SW 1271 (cell line): ENCODE results near the gene KCNMA1.
A peak's percentile ranks its signal among the peaks of the same experiment; 100 is the strongest.

ENCODE experiments used
- DNase-seq, 2 experiments: peaks; one replicate each; lab custom pipeline; 2025; lab: John Stamatoyannopoulos, UW

Gene KCNMA1

DNA sequence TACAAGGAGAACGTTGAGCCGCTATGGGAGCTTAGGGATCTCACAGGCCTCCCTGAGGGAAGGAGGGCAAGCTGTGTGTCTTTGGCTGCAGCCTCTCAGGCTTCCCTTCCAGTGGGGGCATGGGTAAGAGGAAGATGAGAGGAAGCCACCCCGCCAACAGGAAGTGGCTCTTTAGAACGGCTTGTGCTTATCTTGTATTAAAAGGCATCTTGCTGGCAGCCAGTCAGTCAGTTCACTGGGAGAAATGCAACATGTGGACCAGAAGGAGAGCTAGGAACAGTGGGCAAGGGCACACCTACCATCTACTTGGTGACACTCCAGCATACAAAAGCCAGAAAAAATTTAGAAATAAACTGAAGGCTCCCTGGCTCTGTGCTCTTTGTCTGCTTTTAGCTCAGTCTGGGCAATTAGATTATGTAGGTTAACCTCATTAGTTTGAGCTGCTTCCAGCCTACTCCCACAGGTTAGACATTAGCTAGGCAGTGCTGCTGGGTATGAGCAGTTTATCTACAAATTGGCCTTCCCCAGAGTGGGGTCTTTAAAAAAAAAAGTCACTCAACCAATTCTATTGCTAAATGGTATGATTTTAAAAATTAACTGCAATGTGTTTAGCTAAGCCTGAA, 595.9 kb downstream of the KCNMA1 start:
- DNase-seq, result no peak

- DNase-seq, result no peak
Measured at GRCh38 chr10:77038407-77038806, 599.2 kb downstream of the KCNMA1 start.

DNA sequence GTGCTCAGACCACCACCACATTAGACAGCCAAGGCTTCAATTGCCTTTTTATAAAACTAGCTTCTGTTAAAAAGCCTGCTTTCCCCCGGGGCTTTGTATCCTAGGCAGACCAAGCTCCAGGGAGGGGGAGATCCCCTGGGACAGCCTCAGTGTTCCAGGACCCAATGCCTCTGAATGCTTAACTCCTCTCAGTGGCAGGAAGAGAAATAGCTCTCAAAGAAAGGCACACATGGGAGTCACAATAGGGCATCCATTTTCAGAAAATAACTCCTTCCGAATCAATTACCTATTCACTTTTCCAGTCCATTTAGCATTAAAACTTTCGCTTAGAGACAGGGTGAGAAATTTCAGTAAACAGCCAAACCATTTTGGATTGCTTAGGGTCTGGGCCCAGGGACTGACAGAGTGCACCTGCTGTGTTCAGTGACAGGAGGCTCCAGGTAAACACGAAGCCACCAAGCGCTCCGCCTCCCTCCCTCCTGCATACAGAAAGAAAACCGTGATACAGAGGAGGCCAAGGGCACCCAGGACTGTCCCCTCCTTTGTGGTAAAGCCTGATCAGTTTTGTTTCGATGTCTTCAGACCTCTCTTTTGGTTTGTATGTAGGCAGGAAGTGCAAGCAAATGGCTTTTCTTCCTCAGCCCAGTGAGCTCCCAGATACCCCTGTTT, 599.7 kb downstream of the KCNMA1 start:
- no peak for DNase-seq

DNA sequence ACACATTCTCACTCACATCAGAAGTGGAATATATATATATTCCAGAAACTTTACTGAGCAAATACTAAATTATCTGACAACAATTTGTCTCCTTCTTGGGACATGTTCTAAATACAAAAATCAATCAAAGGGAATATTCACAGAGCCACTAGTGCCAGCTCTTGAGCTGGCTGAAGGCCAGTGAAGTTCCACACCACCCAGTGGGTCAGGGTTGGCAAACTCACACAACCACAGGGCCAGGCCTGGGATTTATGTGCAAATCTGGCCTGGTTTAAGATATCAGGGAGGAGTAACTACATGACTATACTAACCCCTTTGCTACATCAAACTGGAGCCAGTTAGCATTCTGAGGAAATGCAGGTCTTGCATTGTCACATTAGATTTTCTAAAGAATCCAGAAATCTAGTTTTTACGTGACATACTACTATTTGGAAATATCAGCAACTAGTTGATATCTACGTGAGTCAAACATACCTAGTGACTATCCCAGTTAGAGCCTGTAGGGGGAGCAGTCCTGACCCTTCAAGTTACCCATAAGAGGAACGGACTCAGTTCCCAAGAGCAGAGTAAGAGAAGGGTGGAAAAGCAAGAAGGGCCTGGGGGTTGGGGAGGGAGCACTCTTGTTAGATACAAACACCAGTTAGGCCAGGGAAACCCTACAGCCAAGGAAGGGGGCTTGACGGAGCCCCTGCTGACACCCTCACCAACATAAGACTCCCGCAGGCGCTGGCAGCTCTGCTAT, 600.4 kb downstream of the KCNMA1 start:
- DNase-seq, result peak in 1 of 2 experiments; percentile 42

GRCh38 chr10:77036276-77036675, 601.3 kb downstream of the KCNMA1 start:
- DNase-seq, result no peak

- DNase-seq, result no peak
Measured at GRCh38 chr10:77034795-77035194, 602.8 kb downstream of the KCNMA1 start.

DNA sequence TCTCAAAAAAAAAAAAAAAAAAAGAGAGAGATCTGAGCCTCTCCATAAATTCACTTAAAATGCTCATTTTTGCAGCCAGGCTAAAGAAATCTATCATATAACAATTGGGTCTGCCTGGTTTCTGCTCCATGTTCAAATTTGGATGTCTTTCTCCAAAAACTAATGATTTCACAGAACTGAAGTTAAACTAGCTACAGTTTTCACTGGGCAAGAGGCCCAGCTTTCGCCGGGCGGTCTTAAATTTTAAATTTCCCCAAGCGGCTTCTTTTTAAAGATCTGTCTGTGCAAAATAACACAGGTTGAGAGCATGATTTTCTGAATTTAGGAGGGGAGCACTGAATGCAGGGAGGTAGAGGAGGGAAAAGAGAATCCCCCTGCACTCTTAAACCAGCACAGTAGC, 603.4 kb downstream of the KCNMA1 start:
- DNase-seq, result no peak

DNA sequence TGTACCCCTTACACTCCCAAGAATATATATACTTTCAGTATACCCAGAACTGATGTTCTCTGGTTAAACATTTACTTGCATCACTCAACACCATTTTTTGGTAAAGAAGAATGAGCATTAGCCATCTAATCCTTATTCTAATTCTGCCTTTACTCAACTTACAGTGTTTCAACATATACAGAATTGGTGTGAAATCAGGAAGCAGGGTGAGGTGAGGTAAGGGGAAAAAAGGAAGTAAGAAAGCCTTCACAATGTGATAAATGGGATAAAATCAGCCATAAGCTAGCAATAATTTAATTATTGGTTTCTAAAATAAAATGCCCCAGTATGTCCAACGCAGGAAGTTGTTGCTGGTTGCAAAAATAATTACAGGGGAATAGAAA, 605.4 kb downstream of the KCNMA1 start:
- DNase-seq, result no peak

GRCh38 chr10:77031531-77032187, 605.9 kb downstream of the KCNMA1 start:
- no peak for DNase-seq

- no peak for DNase-seq
Measured at GRCh38 chr10:77030974-77031373, 606.6 kb downstream of the KCNMA1 start.

DNA sequence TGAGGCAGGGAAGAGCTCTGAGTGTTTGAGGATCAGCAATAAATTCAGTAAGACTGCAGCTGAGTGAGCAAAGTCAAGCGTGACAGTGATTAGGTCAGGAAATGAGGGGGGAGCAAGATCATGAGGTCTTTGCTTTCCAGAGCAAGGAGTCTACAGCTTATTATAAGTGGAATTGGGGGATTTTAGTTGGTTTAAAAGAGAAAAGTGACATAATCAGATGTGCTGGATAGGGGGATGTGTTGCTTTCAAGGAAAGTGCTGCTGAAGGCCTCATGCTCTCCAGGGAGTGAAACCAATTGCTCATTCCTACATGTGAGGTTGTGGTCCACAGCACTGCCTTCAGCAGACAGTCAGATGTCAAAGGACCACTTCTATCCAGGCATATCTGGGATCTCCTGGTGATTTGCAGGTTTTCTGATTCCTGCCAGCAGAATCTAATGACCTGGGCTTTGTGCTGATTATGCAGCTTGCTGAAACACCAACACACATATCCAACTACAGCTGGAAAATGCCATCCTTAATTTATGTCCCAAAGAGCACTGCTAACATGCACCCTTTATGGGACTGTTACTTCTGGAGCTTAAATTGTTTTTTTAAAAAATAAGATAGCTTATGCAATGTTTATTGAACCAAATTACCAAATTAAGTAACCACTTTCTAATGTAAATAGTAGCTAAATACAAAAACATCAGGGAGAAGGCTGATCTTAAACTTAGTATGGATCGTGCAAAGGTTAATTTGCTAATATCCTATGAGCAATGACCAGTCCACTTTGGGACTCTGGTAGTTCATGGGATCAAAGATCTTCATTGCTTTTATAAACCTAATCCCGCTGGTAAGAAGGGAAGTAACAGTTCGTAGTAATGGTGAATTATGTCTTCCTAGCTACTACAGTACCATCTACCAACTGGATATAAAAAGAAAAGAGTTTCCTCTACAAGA, 607.6 kb downstream of the KCNMA1 start:
- no peak for DNase-seq

DNA sequence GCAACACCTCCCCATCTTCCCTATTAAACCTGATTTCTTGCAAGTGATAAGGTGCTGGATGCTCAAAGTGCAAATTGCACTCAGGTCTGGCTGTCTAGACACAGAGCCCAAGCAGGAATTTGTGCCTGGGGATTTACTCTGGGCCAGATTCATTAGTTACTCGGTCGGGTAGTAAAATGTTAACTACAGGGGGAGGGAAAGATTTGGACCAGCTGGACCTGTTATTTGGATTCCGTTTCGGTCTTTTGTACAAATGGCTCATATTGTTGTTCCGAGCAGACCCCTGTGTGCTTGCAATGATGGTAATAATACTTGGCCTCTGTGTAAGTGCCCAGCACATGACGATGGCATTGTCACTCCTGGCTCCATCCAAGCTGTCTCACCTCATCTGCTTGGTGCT, 609.6 kb downstream of the KCNMA1 start:
- DNase-seq, result no peak

- no peak for DNase-seq
Measured at GRCh38 chr10:77027576-77027975, 610.0 kb downstream of the KCNMA1 start.

- DNase-seq, result no peak
Measured at GRCh38 chr10:77027141-77027540, 610.5 kb downstream of the KCNMA1 start.

GRCh38 chr10:77026148-77026547, 611.5 kb downstream of the KCNMA1 start:
- DNase-seq, result no peak

- no peak for DNase-seq
Measured at GRCh38 chr10:77024461-77024860, 613.1 kb downstream of the KCNMA1 start.

DNA sequence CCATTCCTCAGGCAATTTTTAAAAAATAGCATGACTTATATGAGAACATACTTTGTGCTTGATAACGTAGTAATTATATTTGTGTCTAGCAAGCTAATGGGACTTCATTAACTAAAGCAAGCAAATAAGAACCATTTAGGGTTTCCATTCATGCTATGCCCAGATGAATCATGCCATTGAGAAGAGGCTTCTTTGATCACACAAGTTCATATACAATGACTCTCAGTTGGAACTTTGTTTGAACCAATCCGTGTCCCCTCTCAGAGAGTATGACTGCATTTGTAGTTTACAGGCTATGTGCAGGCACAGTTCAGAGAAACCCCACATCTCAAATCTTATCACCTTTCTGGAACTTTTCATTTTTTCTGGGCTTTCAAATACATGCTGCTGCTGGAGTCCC, 614.2 kb downstream of the KCNMA1 start:
- DNase-seq, result no peak

DNA sequence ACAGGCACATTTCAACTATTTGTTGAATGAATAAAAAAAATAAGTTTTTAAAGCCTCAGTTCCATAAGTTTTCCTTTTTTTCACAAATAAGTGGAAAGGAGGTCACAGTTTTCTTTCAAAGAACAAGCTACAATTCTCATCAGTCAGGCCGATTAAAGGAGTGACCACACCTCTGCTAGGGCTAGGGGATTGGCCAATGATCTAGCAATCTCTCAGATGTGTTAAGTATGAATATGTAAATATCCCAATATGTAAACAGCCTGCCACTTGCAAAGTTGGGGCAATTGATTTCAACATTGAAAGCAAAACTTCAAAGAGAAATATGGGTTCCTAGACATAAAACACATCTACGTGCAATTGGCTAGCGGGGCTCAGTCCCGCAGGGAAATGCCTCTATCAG, 614.9 kb downstream of the KCNMA1 start:
- DNase-seq, result no peak

GRCh38 chr10:77021966-77022490, 615.6 kb downstream of the KCNMA1 start:
- no peak for DNase-seq

DNA sequence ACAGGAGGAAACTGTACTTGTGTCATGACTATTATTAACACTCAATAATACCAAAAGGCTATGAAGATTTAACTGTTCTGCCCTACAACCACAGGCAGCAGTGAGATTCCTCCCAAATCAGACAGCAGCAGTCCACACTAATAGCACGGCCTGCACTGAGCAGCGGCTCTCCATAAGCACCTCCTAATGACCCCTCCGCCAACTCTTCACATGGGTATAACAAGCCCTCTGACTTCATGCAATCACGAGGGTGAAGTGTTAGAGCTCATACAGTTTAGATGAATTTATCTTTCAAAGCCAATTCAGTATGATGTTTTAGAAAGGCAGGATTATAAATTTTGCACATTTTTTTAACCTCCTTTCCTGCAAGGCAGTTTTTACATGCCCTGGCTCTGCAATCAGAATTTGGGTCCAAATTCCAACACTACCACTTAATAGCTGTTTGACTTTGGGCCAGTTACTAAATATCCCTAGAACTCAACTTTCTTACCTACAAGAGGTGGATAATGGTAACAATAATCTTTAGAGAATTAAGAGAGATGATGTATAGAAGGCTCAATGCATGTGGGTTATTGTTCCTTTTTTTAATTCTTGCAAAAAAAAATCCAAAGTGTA, 617.1 kb downstream of the KCNMA1 start:
- DNase-seq, result no peak

- DNase-seq, result no peak
Measured at GRCh38 chr10:77016855-77017254, 620.8 kb downstream of the KCNMA1 start.
